ENCODE results near the gene BNIP5.

BNIP5 gene, protein sequence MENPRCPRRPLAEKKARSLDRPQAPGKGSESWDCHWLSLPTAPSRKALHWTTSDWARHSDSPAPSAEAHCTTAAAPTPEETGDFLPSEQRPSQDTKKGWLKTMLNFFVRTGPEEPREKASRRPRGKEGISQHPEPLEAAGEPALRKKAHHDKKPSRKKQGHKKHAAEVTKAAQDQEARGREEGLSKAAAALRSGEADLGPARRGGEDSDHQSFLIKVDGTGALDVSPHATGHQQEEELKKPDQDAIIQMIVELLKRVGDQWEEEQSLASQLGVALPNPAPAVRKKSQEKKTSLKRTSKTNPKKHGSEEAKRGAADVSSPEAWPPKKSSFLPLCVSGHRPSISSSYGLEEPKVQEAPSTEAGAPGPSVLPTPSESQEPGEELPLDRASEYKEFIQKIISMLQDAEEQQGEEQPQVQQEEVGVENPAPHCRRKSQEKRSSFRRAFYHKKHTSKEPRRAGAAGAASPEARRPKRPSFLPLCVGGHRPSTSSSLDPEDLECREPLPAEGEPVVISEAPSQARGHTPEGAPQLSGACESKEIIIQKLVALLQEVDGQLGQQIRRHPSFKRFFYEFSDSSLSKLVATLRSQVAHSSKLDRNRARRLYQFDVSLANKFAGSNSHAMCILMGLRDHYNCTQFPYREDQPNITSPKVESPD

DNA sequence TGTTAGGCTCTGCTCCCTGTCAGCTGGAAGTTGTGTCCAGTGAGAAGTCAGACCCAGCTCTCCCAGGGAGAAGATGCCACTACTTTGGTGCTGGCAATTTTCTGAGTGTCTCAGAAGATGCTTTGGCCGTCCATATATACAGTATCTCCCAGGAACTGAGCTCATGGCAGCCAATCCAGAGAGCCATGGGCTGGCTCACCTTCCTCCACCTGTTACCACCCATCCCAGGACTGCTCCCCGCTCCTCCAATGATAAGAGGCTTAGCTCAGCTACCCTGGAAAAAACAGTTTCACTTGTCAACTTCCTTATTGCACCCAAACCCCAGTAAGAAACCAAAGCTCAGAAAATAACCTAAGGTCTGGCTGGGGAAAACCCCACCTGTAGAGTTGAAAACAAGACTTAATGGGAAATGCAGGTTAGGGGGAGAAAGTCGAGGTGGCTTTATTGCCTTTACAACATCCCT is at the start of gene BNIP5:
TSS of gene BNIP5 (minus strand) at position 110 of the 463 bp plus-strand sequence. CDS start 6,198 bp downstream, outside the sequence.
- no peak for DNase-seq

DNA sequence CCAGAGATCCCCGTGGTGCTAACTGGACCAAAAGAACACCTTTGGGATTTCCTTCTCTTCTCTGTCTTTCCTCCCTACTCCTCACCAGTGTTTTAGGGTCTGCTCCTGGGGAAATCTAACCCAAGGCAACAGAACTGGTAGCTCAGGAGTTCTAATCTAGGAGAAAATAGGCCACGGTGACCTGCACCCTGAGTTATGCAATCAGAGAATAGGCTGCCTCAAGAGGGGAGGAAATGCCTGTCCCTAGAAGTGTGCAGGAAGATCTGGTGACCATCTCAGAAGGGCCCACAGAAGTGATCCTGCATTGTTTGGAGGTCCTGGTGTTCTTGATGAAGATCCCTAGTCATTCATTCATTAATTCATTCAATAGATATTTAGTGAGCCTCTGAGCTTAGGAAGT is 47.4 kb upstream of the BNIP5 start:
- no peak for DNase-seq

DNA sequence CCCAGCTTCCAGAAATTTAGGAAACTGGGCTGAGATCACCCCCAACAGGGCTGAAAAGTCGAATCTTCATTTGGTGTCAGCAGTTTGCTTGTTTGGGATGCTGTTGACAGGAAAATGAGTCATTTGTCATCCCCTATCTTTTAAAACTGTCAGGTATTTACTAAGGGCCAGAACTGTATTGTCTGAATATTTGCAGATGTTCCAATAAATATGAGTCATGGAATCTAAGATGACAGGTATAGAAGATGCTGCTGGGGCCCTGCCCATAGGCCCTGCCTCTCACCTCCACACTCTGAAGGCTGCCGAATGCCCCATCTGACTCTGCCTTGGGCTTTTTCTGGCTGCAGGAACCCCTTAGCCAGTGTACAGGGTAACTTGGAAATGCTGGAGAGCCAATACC is 46.9 kb upstream of the BNIP5 start:
- DNase-seq, result no peak

DNA sequence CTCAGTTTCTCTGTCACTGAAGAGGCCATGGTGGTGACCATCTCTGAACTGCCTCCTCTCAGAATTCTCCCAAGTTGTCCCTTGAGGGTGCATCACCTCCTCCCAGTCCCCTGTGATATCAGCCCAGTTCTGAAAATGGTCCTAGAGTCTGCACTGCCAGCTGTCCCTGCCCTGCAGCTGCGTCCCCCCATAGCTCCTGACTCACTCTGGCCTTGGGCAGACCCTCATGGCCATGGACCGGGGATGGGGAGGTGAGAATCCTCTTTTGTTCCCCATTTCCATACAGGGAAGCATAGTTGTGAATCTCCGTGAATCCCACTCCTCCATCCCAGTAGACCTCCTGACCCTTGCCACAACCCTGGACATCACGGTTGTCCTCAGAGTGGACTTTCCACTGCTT is 46.3 kb upstream of the BNIP5 start:
- DNase-seq, result no peak

DNA sequence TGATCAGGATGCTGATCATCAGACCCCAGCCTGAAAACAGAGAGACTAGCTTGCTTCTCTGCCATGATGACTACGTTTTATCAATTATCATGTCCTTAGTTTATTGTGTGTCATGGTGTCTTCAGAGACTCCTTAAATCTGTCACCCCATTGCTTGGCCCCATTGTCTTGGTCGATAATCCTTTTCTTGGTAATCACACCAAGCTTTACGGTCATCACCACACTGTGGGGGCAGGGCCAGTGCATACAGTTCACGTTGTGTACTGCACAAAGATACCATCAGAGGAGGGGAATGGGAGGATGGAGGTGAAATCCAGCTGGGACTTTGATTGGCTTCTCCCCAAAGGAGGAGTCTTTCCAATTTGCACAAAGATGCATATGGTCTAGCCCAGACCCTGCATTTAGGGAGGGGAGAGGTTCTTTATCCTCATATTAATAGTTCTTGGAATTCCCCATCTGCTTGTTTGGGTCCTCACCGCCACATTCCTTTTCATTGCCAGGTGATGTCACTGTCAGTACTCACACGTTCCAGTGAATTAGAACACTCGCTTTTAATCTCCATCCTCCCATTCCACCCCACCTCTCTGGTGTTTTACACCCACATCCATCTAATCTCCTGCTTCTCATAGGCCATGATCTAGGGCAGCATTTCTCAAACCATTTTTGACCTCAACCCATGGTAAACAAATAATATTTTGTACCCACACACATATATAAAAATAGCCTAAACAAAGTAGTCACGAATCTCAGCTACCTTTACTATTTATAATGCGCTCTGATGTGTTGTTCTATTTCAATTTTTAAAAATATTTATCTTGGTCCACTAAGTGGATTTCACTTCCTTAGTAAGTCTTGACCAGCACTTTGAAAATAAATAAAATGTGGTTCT is 45.1 kb upstream of the BNIP5 start:
- DNase-seq, result no peak

DNA sequence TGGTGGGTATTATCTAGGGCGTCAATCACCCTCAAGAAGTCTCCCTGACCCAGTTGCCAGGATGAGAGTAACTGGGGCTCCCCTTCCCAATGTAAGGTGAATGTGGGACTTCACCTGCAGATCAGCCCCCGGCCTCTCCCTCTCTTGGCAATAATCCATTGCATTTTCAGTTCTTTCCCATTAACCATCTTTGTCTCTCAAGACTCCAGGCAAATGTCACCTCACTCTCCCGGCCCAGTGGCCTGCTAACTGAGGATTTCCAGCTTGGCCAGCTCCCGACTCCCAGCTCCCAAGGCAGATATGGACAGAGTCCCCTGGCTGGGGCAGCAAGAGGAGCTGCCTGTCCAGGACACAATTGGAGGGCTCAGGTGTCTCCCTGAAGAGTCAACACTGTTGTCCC is 43.5 kb upstream of the BNIP5 start:
- DNase-seq, result no peak

DNA sequence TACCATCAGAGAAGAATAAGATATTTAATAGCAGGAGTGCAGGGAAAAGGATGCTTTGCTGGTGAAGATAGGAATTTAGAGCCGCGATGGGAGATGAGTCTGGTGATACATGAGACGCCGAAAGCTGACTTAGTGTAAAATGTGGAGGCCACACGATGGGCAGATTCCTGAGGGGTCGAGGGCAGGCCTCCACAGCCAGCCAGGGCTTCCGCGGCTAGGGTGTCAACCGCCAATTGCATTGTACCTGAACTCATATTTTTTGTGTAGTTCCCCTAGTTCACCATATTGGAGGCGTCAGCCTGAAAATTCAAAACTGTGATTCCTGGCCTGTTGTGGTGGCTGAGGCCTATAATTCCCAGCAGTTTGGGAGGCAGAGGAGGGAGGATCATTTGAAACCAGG is 42.2 kb upstream of the BNIP5 start:
- no peak for DNase-seq

DNA sequence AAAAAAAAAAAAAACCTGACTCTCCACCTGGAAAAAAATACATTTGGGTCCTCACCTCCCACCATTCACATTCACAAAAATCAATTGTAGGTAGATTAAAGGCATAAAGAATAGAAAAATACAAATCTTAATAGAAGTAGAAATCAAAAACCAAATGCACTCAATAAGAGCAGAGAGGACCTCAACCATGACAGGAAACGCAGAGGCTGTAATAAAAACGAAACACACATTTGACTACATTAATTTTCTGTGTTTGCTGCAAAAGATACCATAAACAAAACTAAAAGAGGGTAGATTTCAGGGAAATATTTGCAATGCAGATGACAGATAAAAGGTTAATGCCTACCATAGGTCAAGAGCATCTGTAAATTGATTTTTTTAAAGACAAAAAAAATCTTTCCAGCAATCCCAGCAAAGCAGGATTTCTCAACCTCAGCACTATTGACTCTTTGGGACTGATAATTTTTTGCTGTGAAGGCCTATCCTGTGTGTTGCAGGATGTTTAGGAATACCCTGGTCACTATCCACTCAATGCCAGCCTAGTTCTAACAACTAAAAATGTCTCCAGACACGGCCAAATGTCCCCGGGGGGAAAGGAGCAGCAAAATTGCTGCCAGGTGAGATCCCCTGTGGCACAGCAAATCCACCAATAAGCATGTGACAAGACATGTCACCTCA is 41.7 kb upstream of the BNIP5 start:
- DNase-seq, result no peak

DNA sequence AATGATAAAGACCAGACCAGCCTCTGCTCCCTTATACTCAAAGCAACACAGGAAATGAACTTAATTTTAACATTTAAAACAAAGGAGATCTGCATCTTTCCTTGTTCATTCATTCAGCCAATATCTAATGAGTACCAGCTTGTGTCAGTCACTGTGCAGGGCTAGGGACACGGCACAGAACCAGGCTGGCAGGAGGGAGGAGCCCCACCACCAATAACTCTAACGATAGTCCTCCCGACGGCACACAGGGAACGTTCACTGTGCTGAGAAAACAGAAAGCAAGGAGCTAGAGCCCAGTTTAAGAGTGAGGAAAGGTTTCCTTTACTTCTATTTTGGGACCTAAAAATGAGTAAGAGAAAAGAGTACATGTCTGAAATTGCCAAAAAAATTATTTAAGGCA is 40.9 kb upstream of the BNIP5 start:
- no peak for DNase-seq

DNA sequence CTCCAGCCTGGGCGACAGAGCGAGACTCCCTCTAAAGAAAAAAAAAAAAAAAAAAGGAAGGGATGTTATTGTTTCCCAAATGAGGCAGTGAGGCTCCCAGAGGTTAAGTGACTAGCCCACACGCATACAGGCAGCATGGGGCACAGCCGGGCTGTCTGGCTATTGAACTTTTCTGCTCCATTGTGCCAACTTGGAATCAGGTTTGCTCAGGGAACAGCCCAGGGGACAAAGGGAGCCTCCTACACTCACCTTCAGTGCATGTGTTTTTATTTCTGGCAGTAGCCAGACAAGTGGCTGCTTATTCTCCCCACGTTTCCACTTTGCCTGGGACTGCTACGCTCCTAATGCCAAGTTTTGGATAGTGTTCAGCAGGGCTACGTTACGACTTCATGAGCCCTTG is 40.1 kb upstream of the BNIP5 start:
- DNase-seq, result no peak

DNA sequence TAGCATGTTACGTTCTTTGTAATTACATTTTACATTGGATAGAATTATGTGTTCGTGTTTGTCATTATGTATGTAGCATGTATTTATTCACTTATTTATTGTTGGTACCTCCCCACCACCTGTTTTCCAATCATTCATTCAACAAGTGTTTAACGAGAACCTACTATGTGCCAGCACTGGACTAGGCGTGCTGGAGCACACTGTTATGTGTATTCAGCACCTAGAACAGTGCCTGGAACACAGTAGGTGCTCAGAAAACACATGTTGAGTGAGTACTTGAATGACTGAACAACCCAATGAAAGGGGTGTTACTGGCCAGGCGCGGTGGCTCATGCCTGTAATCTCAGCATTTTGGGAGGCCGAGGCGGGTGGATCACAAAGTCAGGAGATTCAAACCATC is 39.5 kb upstream of the BNIP5 start:
- no peak for DNase-seq

DNA sequence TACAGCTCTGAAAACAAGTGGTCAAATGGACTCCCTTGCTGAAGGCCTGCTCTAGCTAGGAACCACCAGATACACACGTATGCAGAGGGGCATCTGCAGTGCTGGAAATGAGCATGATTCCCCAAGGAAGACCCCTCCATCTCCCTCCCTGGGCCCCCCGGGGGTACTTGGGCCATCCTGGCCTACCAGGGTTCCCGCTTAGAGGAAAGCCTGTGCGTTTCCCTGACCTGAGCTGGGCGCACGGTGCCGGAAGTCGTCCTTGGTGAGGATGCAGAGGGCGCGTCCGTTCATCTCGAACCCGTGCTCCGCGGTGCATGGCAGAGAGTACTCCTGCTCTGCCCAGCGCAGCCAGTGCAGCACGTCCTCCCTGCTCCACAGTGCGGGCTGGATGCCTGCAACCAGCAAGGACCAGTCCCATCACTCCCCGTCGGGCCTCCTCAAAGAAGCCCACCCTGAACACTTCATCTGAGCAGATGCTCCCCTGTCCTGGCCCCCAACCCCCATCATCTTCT is 39.0 kb upstream of the BNIP5 start:
- DNase-seq, result no peak

DNA sequence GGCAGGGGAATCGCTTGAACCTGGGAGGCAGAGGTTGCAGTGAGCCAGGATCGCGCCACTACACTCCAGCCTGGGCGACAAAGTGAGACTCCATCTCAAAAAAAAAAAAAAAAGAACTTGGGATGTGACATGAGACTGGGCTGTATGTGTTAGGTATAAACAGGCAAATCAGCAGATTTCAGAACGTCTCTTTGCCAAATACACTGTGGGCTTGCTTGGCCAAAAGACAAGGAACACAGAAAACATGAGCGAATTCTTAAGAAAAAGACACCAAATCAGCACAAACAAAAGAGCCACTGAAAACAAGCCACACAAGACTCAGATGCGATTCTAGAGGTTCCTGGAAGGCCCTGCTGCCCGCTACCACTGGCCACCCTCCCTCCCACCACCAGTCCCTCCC is 38.3 kb upstream of the BNIP5 start:
- no peak for DNase-seq

DNA sequence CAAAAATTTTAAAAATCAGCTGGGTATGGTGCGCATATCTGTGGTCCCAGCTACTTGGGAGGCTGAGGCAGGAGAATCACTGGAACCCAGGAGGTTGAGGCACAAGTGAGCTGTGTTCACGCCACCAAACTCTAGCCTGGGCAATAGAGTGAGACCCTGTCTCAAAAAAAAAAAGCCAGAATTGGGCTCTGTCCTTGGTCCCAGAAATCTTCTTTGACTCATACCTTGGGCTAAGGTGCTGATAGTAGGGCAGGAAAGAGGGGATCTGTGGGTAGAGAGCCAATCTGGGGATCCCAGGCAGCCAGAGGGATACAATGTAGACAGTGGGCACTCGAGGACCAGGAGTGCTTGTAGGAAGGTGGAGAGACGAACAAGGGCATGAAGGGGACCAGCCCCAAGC is 37.5 kb upstream of the BNIP5 start:
- DNase-seq, result no peak

DNA sequence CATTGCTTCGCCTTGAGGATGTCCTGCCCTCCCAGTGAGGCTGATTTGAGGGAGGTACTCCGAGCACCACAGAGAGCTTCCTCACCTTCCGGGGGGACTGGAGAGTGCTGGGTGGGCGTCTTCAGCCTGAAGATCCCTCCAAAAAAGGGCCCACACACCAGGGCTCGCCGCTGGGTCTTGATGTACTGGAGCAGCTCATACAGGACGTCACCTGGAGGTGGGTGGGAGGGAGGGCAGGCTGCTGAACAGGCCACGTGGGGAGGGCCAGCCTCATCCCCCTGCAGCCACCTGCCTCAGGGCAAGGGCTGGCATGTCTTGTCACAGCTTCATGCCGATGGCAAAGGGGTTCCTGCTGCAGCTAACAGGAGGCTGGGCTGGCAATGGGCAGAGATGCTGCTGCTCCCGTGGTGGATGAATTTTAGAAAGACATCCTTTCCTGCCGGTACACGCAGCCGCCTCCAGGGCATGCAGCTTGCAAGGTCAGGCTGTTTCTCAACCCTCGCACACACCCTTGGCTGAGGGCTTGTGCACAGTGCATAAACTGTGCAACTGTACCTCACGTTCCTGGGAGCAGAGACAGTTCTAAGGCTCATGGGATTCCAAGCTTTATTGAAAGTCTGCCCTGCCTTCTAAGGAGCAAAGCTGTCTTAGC is 36.8 kb upstream of the BNIP5 start:
- DNase-seq, result no peak

DNA sequence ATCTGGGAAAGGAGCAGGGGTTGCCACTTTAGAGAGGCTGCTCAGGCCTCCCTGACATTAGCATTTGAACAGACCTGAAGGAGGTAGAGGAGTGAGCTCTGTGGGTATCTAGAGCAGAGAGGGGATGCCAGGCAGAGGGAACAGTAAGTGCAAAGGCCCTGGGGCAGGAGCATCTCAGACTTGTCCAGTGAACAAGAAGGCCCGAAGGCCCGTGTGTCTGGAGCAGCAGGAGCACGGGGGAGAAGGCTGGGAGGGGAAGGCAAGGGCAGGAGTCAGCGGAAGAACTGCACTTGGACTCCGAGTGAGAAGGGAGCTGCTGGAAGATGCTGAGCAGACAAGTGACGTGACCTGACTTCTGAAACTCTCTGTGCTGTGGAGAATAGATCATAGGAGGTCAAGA is 35.4 kb upstream of the BNIP5 start:
- DNase-seq, result no peak

DNA sequence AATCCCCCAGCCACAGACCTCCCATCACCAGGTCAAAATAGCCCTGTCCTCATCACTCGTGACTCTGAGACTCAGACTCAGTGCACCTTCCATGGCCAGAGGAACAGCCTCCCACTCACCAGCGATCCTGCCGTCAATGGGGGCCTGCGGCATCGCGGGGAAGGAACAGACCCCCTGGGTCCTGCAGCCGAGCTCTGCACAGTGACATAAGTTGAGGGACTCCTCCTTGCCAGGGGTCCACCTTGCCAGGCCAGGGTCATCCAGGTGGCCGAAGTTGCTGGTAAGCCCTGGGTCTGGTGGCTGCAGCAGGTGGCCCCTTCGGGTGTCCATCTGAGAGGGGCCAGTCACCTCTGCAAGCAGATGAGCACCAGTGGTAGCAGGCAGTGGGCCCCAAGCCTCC is 34.5 kb upstream of the BNIP5 start:
- no peak for DNase-seq

DNA sequence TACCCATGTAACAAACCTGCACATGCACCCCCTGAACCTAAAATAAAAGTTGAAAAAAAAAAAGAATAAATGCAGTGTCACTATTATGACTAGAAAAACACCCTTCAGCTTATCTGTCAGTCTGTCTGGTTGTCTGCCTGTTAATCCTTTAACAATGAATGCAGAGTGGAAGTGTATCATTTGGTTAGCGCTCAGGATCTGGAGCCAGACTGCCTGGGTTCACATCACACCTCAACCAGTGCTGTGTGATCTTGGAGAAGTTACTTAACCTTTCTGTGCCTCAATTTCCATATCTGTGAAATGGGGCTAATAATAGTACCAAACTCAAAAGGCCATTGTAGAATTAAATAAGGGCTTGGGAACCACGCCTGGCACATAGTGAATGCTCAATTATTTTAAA is 34.0 kb upstream of the BNIP5 start:
- DNase-seq, result no peak

DNA sequence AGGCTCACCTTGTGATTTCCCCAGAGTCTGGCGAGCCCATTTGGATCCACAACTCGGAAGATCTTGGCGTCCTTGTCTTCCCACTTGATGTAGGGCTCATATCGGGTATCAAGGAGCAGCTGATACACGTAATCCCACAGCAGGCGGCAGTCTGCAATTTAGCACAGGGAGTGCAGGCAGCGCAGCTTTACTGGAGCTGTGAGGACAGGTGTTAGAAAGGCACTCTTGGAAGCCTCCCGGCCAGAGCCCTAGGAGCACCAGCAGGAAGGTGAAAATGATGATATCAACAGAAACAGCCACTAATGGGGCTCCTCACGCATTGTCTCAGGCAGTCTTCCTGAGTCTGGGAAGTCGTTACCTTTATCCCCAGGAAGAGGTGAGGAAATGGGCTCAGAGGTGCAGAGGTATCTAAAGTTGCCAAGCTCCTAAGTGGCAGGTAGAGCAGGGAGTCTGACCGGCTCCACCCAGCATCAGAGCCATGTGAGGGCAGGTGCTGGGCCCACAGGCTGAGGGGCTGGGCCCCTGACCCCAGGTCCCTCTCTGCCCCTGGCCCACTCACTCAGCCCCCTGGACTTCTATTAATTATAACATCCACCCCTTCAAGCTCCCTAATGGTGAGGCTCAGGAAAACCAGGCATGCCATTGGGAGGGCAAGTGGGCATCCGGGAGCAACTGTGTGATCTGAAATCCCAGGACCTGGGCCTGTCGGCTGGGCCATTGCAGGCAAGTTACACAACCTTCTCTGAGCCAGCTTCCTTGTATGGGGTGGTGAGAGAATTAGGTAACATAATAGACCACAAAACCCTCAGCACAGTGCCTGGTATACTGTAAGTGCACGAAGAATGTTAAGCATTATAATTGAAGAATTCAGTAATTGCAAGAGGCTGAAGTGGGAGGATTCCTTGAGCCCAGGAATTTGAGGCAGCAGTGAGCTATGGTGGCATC is 32.5 kb upstream of the BNIP5 start:
- no peak for DNase-seq

DNA sequence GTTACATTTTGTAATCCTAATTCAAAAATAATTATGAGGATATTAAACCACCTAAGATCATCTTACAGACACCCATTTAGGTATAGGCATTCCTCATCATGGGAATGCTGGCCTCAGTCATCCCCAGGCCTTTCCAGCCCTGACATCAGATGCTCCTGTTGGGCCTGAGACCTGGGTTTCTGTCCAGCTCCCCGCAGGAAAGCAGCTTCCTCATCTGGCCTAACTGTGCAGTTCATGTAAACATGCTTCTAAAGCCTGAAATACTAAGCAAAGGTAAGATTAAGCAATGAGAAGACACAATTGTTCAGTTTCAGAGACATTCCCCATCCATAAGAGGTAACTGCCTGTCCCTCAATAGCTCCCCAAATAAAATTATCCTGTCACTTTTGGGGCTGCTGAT is 31.7 kb upstream of the BNIP5 start:
- no peak for DNase-seq

DNA sequence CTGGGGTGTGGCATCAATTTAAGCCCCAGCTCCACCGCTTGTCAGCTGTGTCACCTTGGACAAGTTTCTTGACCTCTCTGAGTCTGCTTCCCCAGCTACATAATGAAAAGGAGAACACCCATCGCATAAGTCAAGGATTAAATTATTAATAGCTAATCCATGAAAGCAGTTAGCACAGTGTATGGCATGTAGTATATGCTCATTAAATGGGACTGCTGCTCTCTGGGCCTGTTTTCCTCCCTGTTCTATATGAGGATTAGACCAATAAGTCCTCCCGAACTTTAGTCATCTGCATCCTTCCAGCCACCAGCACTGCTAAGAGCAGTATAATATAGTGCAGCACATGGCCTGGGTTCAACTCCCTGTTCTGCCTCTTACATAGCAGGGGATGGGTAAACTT is 31.1 kb upstream of the BNIP5 start:
- DNase-seq, result no peak

Data from DMS 273 treated with DMSO at 0.1 percent for 48 hours (cell line).